Mesothelial cell of epicardium (in vitro differentiated cells): ENCODE measurements around the gene BTBD17. TPM values are rescaled to one million over a fixed set of nuclear protein-coding genes. Genes with fewer than 3 reads are reported as not detected.

Source experiments
- DNase-seq, 2 experiments: peaks; one replicate each; pipeline ENCODE4 v3.0.0; 2021; ENCODE audit warnings: low spot score in 2 of 2; ENCODE audit not compliant: unreplicated experiment in 2 of 2
- H3K27ac Mint-ChIP-seq: 2 replicates; pipeline ENCODE4 v1.8.0; 2021; ENCODE audit warnings: mixed read lengths
- H3K27me3 Mint-ChIP-seq: 2 replicates; pipeline ENCODE4 v1.8.0; 2021; ENCODE audit warnings: low read depth, mixed read lengths
- H3K36me3 Mint-ChIP-seq: 2 replicates; pipeline ENCODE4 v1.8.0; 2021; ENCODE audit warnings: mixed read lengths
- H3K4me1 Mint-ChIP-seq: 2 replicates; pipeline ENCODE4 v1.8.0; 2021; ENCODE audit warnings: mixed read lengths
- H3K4me3 Mint-ChIP-seq: 2 replicates; pipeline ENCODE4 v1.8.0; 2021; ENCODE audit warnings: mild to moderate bottlenecking, moderate library complexity, mixed read lengths
- H3K9me3 Mint-ChIP-seq: 2 replicates; pipeline ENCODE4 v1.8.0; 2021; ENCODE audit warnings: mixed read lengths
- CTCF ChIP-seq: fragments of 200-600 bp; sonication (generic); IDR thresholded peaks from one replicate; pipeline ENCODE4 v1.5.0; 2021; ENCODE audit warnings: antibody characterized with exemption; ENCODE audit not compliant: unreplicated experiment
- total RNA-seq: library from RNA; stranded (reverse); gene quantifications from 3 replicates; pipeline ENCODE4 v1.2.1, GENCODE V29; 2021

The BTBD17 gene
- total RNA-seq, 1 donor from 2014 or later: 0.16 TPM

- no peak for DNase-seq
- Mint-ChIP-seq H3K27ac (no peak overlapping the region), H3K36me3 (no peaks in the 10 kb centered on the region), H3K9me3 (no peaks in the 10 kb centered on the region), H3K4me1 (peaks cover 2% of the 10 kb centered on the region), H3K27me3 (peaks cover 92% of the 10 kb centered on the region), H3K4me3 (no peak overlapping the region)
- no peak for TF ChIP-seq CTCF
Observed at GRCh38 chr17:74354561-74354960, 7.1 kb downstream of the BTBD17 start.

GRCh38 chr17:74354123-74354522, 7.5 kb downstream of the BTBD17 start:
- peaks cover 94% of the 10 kb centered on the region for H3K27me3 Mint-ChIP-seq
- H3K4me1 Mint-ChIP-seq: peaks cover 2% of the 10 kb centered on the region

GRCh38 chr17:74353446-74354060, 8.1 kb downstream of the BTBD17 start:
- no peak overlapping the region for H3K27ac Mint-ChIP-seq
- no peak overlapping the region for H3K4me3 Mint-ChIP-seq
- H3K9me3 Mint-ChIP-seq: no peaks in the 10 kb centered on the region
- peaks cover 2% of the 10 kb centered on the region for H3K4me1 Mint-ChIP-seq
- no peak for DNase-seq
- H3K27me3 Mint-ChIP-seq: peaks cover 95% of the 10 kb centered on the region
- H3K36me3 Mint-ChIP-seq: no peaks in the 10 kb centered on the region
- TF ChIP-seq CTCF: no peak

More at GRCh38 chr17:74354123-74354522, 7.5 kb downstream of the BTBD17 start:
- peak in 1 of 2 experiments; percentile 55 for DNase-seq
- no peak for TF ChIP-seq CTCF
- H3K4me3 Mint-ChIP-seq: no peak overlapping the region
- H3K36me3 Mint-ChIP-seq: no peaks in the 10 kb centered on the region
- H3K27ac Mint-ChIP-seq: no peak overlapping the region
- H3K9me3 Mint-ChIP-seq: no peaks in the 10 kb centered on the region

- DNase-seq: no peak
- Mint-ChIP-seq H3K27me3 (peaks cover 99% of the 10 kb centered on the region), H3K9me3 (no peaks in the 10 kb centered on the region), H3K36me3 (no peaks in the 10 kb centered on the region), H3K4me1 (no peaks in the 10 kb centered on the region), H3K4me3 (no peak overlapping the region), H3K27ac (no peak overlapping the region)
- TF ChIP-seq CTCF: no peak
Observed at GRCh38 chr17:74351552-74352210, 10.0 kb downstream of the BTBD17 start.

- no peak overlapping the region for H3K4me3 Mint-ChIP-seq
- no peaks in the 10 kb centered on the region for H3K4me1 Mint-ChIP-seq
- no peaks in the 10 kb centered on the region for H3K36me3 Mint-ChIP-seq
- no peak for DNase-seq
- no peak for TF ChIP-seq CTCF
- H3K27ac Mint-ChIP-seq: no peak overlapping the region
- peaks cover 96% of the 10 kb centered on the region for H3K27me3 Mint-ChIP-seq
- no peaks in the 10 kb centered on the region for H3K9me3 Mint-ChIP-seq
Observed at GRCh38 chr17:74350486-74350885, 11.2 kb downstream of the BTBD17 start.
